Osteocyte (in vitro differentiated cells): ENCODE results near the gene TSSK6. TPM values are rescaled to one million over a fixed set of nuclear protein-coding genes. Genes with fewer than 3 reads are reported as not detected.
A peak's percentile ranks its signal among the peaks of the same experiment; 100 is the strongest.

Experiments
- DNase-seq: peaks from one replicate; pipeline ENCODE4 v3.0.0; 2021; ENCODE audit warnings: mixed read lengths; ENCODE audit not compliant: unreplicated experiment; ENCODE audit errors: extremely low spot score
- H3K27ac Mint-ChIP-seq: one replicate; pipeline ENCODE4 v1.8.0; 2021; ENCODE audit warnings: mild to moderate bottlenecking, mixed read lengths; ENCODE audit not compliant: unreplicated experiment
- H3K27me3 Mint-ChIP-seq: one replicate; pipeline ENCODE4 v1.8.0; 2021; ENCODE audit warnings: mixed read lengths; ENCODE audit not compliant: unreplicated experiment
- H3K36me3 Mint-ChIP-seq: one replicate; pipeline ENCODE4 v1.8.0; 2021; ENCODE audit warnings: mixed read lengths; ENCODE audit not compliant: unreplicated experiment
- H3K4me1 Mint-ChIP-seq: one replicate; pipeline ENCODE4 v1.8.0; 2021; ENCODE audit warnings: mixed read lengths; ENCODE audit not compliant: unreplicated experiment
- H3K4me3 Mint-ChIP-seq: one replicate; pipeline ENCODE4 v1.8.0; 2021; ENCODE audit warnings: mild to moderate bottlenecking, moderate library complexity, mixed read lengths; ENCODE audit not compliant: unreplicated experiment
- H3K9me3 Mint-ChIP-seq: one replicate; pipeline ENCODE4 v1.8.0; 2021; ENCODE audit warnings: mixed read lengths; ENCODE audit not compliant: unreplicated experiment
- CTCF ChIP-seq: fragments of 200-600 bp; sonication (generic); IDR thresholded peaks from 2 replicates; pipeline ENCODE4 v1.5.0; 2021; ENCODE audit warnings: antibody characterized with exemption, mild to moderate bottlenecking, moderate library complexity
- total RNA-seq: library from RNA; stranded (reverse); gene quantifications from 2 replicates; pipeline ENCODE4 v1.2.1, GENCODE V29; 2021

TSSK6 gene
- total RNA-seq, 1 donor from 2014 or later: 1.7 TPM

GRCh38 chr19:19508217-19508616, 7.1 kb downstream of the TSSK6 start:
- no peak overlapping the region for H3K4me3 Mint-ChIP-seq
- no peak for TF ChIP-seq CTCF
- H3K27me3 Mint-ChIP-seq: no peaks in the 10 kb centered on the region
- peaks cover 4% of the 10 kb centered on the region for H3K4me1 Mint-ChIP-seq
- no peak overlapping the region for H3K27ac Mint-ChIP-seq
- no peaks in the 10 kb centered on the region for H3K9me3 Mint-ChIP-seq
- no peak for DNase-seq
- peaks cover 16% of the 10 kb centered on the region for H3K36me3 Mint-ChIP-seq

- H3K36me3 Mint-ChIP-seq: peaks cover 24% of the 10 kb centered on the region
- DNase-seq: no peak
- TF ChIP-seq CTCF: no peak
- H3K9me3 Mint-ChIP-seq: no peaks in the 10 kb centered on the region
- no peak overlapping the region for H3K4me3 Mint-ChIP-seq
- peaks cover 4% of the 10 kb centered on the region for H3K4me1 Mint-ChIP-seq
- H3K27ac Mint-ChIP-seq: no peak overlapping the region
- no peaks in the 10 kb centered on the region for H3K27me3 Mint-ChIP-seq
These were observed 8.0 kb downstream of the TSSK6 start for GRCh38 chr19:19507354-19507753.

- H3K27ac Mint-ChIP-seq: peak overlapping the region; percentile 50
- H3K9me3 Mint-ChIP-seq: no peaks in the 10 kb centered on the region
- H3K36me3 Mint-ChIP-seq: peaks cover 31% of the 10 kb centered on the region
- no peaks in the 10 kb centered on the region for H3K27me3 Mint-ChIP-seq
- H3K4me3 Mint-ChIP-seq: no peak overlapping the region
- TF ChIP-seq CTCF: no peak
- peaks cover 4% of the 10 kb centered on the region for H3K4me1 Mint-ChIP-seq
- DNase-seq: no peak
These were observed 8.8 kb downstream of the TSSK6 start for GRCh38 chr19:19506592-19506991.

GRCh38 chr19:19505669-19506326, 9.6 kb downstream of the TSSK6 start:
- Mint-ChIP-seq H3K27ac (no peak overlapping the region), H3K27me3 (no peaks in the 10 kb centered on the region), H3K9me3 (no peaks in the 10 kb centered on the region), H3K4me1 (peaks cover 4% of the 10 kb centered on the region), H3K36me3 (peaks cover 35% of the 10 kb centered on the region), H3K4me3 (no peak overlapping the region)
- TF ChIP-seq CTCF: no peak
- DNase-seq: no peak

- H3K9me3 Mint-ChIP-seq: no peaks in the 10 kb centered on the region
- no peak overlapping the region for H3K27ac Mint-ChIP-seq
- H3K4me1 Mint-ChIP-seq: peaks cover 4% of the 10 kb centered on the region
- H3K27me3 Mint-ChIP-seq: no peaks in the 10 kb centered on the region
- TF ChIP-seq CTCF: no peak
- DNase-seq: no peak
- H3K36me3 Mint-ChIP-seq: peaks cover 36% of the 10 kb centered on the region
- no peak overlapping the region for H3K4me3 Mint-ChIP-seq
These were observed 10.3 kb downstream of the TSSK6 start for GRCh38 chr19:19504754-19505668.
